Colonic mucosa (tissue), 4 donors: Measurements from ENCODE around the gene NR3C2. TPM values are rescaled to one million over a fixed set of nuclear protein-coding genes. Genes with fewer than 3 reads are reported as not detected.

Experiments used
- DNase-seq: peaks from one replicate; pipeline ENCODE4 v3.0.0-alpha.2; 2020
- H3K27ac ChIP-seq: fragments of 200-600 bp; one replicate; pipeline ENCODE4 v1.8.0; 2021
- H3K27me3 ChIP-seq: fragments of 200-600 bp; one replicate; pipeline ENCODE4 v1.8.0; 2021
- H3K36me3 ChIP-seq: fragments of 200-600 bp; one replicate; pipeline ENCODE4 v1.8.0; 2021
- H3K4me1 ChIP-seq: fragments of 200-600 bp; one replicate; pipeline ENCODE4 v1.8.0; 2021; ENCODE audit warnings: mild to moderate bottlenecking
- H3K4me3 ChIP-seq: fragments of 200-600 bp; one replicate; pipeline ENCODE4 v1.8.0; 2021
- H3K9ac ChIP-seq, 2 donors: one replicate each; pipeline ENCODE4 v1.7.0; 2013; ENCODE audit warnings: control low read depth in 2 of 2, low read depth in 2 of 2, low read length in 2 of 2
- H3K9me3 ChIP-seq: fragments of 200-600 bp; one replicate; pipeline ENCODE4 v1.8.0; 2021
- intact Hi-C: fragments of 100-400 bp; cut with DNase I; formaldehyde crosslinking; loops from one replicate; pipeline ENCODE4 v1.14.1; 2022
- total RNA-seq, 2 donors: library from RNA; stranded (reverse); fragmentation: NEBNext Ultra II Directional in 1 of 2; extraction: Animal tissue kit (Norgen Biotek cat#: 25700) in 1 of 2; gene quantifications; one replicate each; pipeline ENCODE4 v1.2.1, GENCODE V29; 2021
- TF ChIP-seq, protein P1 (sequence below): fragments of 200-600 bp; IDR thresholded peaks from one replicate; pipeline ENCODE4 v1.8.0; 2022; ENCODE audit warnings: antibody characterized with exemption, mild to moderate bottlenecking
- donor health status: healthy.
- donor health status: DM: no; HTN: no; CAD: no.
- donor health status: DM: no; HTN: no; CAD: no.

The NR3C2 gene
- total RNA-seq, 2 donors from 2014 or later, result 74.8 to 96.0 TPM

DNA sequence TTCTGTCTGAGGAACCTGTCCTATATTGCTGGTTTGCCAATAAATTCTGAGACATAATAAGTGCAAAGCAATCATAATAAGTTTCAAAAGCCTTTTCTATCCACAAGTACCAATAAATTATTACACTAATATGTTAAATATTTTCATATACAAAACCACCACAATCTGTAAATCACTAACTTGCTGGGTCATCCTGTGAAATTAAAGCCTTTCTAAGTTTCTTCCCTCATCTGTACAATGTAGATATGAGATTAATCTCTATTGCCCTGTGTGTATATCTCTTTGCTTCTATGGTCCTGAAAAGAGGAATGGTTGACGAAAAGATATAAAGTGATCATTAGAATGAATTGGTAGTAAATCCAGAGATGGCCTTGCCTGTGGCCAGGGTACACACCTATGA lies 231.6 kb downstream of the NR3C2 start:
- Histone ChIP-seq H3K4me1 (peaks cover 2% of the 10 kb centered on the region), H3K27ac (no peak overlapping the region), H3K4me3 (no peak overlapping the region), H3K27me3 (no peaks in the 10 kb centered on the region), H3K36me3 (no peaks in the 10 kb centered on the region), H3K9me3 (no peaks in the 10 kb centered on the region), H3K9ac (no peak overlapping the region)
- intact Hi-C loops, result no loop called here
- TF ChIP-seq, protein P1, sequence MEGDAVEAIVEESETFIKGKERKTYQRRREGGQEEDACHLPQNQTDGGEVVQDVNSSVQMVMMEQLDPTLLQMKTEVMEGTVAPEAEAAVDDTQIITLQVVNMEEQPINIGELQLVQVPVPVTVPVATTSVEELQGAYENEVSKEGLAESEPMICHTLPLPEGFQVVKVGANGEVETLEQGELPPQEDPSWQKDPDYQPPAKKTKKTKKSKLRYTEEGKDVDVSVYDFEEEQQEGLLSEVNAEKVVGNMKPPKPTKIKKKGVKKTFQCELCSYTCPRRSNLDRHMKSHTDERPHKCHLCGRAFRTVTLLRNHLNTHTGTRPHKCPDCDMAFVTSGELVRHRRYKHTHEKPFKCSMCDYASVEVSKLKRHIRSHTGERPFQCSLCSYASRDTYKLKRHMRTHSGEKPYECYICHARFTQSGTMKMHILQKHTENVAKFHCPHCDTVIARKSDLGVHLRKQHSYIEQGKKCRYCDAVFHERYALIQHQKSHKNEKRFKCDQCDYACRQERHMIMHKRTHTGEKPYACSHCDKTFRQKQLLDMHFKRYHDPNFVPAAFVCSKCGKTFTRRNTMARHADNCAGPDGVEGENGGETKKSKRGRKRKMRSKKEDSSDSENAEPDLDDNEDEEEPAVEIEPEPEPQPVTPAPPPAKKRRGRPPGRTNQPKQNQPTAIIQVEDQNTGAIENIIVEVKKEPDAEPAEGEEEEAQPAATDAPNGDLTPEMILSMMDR, result no peak
- DNase-seq, result no peak

DNA sequence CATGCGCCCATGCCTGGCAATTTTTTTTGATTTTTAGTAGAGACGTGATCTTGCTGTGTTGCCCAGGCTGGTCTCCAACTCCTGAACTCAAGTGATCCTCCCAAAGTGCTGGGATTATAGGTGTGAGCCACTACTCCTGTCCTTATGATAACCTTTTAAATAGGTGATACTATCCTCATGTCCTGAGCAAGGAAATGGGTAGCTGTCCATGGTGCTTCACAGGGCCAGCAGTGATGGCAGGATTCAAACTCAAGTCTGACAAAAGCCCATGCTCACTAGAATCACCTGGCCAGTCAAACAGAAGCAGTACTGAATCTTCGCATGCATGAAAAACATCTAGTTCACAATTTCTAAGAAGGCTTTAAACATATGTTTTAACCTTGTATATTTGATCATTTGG lies 235.1 kb downstream of the NR3C2 start:
- TF ChIP-seq, protein P1, result no peak
- Histone ChIP-seq H3K9ac (no peak overlapping the region), H3K9me3 (no peaks in the 10 kb centered on the region), H3K27me3 (no peaks in the 10 kb centered on the region), H3K27ac (no peak overlapping the region), H3K36me3 (no peaks in the 10 kb centered on the region), H3K4me1 (no peaks in the 10 kb centered on the region), H3K4me3 (no peak overlapping the region)
- DNase-seq, result no peak
- intact Hi-C loops, result no loop called here

DNA sequence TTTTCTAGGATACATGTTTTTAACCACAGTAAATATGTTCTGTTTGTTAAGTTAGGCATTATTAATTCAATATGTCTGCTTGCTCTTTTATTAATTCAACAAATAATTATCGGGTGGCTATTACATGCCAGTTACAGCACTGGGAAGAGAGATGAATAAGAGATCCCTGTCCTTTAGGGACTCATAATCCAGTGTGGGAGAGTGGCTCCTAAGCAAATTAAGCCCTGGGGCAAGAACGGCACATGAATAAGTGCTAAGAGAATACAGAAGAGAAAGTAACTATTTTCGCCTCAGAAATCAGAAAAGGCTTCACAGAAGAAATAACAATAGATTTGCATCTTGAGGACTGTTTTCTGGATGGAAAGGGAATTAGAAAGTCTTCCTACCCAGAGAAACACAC lies 236.7 kb downstream of the NR3C2 start:
- DNase-seq, result no peak
- H3K36me3 ChIP-seq, result no peaks in the 10 kb centered on the region
- intact Hi-C loops, result no loop called here
- H3K27me3 ChIP-seq, result no peaks in the 10 kb centered on the region
- no peak overlapping the region for H3K4me3 ChIP-seq
- TF ChIP-seq, protein P1, result no peak
- no peak overlapping the region for H3K27ac ChIP-seq
- no peaks in the 10 kb centered on the region for H3K9me3 ChIP-seq
- no peaks in the 10 kb centered on the region for H3K4me1 ChIP-seq
- no peak overlapping the region for H3K9ac ChIP-seq

DNA sequence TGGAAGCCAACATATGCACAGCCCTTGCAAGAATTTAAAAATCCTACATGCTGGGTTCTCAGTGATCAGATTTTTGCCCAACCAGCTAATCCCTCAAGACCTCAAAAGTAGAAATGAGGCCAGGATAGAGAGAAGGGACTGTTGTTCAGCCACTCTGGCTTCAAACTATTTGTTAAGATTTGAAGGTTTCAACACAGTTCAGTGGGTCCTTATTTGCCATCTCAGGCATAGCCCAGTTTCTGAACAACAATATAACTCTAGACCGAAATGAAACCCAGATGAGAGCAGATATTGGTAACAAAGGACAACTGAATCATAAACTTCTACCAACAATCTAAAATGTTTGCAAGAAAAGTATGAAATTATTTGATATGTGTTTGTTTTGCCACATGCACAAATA lies 237.3 kb downstream of the NR3C2 start:
- TF ChIP-seq, protein P1, result no peak
- no peak overlapping the region for H3K9ac ChIP-seq
- intact Hi-C loops, result no loop called here
- H3K27me3 ChIP-seq, result no peaks in the 10 kb centered on the region
- no peak overlapping the region for H3K4me3 ChIP-seq
- DNase-seq, result no peak
- H3K36me3 ChIP-seq, result no peaks in the 10 kb centered on the region
- no peak overlapping the region for H3K27ac ChIP-seq
- H3K9me3 ChIP-seq, result no peaks in the 10 kb centered on the region
- no peaks in the 10 kb centered on the region for H3K4me1 ChIP-seq

DNA sequence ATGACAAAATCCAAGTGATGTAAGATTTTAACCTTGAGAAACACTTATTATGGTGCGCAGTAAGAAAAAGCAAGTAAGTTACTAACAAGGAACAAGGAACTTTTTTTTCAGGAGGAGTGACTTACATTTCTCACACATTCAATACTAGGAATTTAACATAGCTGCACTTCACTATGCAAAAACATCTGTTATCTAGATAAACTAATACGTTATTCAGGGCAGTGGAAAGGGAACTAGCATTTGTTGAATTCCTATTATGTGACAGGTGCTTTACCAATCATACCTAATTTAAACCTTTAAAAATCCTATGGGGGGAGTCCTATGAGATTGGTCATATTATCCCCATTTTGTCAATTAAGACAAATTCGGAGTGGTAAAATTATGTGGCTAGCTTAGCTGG lies 238.0 kb downstream of the NR3C2 start:
- intact Hi-C loops, result no loop called here
- DNase-seq, result no peak
- H3K36me3 ChIP-seq, result no peaks in the 10 kb centered on the region
- no peak overlapping the region for H3K4me3 ChIP-seq
- no peaks in the 10 kb centered on the region for H3K9me3 ChIP-seq
- H3K4me1 ChIP-seq, result no peaks in the 10 kb centered on the region
- H3K27ac ChIP-seq, result peak overlapping the region; percentile 5
- no peaks in the 10 kb centered on the region for H3K27me3 ChIP-seq
- TF ChIP-seq, protein P1, result no peak
- no peak overlapping the region for H3K9ac ChIP-seq
